Measurements from ENCODE around the gene DYRK1A.

The DYRK1A gene

GRCh38 chr21:37437376-37438080 is 71.0 kb downstream of the DYRK1A start (continued):
- TF ChIP-seq GLIS1 (tag by site-specific recombination; IDR thresholded peaks at IDR 0.05) (no peak), ZNF274 (IDR thresholded peaks at IDR 0.05; ENCODE audit: low read length) (no peak), ZNF274 (tag by site-specific recombination; IDR thresholded peaks at IDR 0.05; ENCODE audit: borderline replicate concordance) (no peak), SCRT2 (tag by site-specific recombination; IDR thresholded peaks at IDR 0.05) (peak; percentile 88), ZNF514 (tag by site-specific recombination; IDR thresholded peaks at IDR 0.05) (no peak), REPIN1 (tag by site-specific recombination; IDR thresholded peaks at IDR 0.05; ENCODE audit: low read depth) (no peak), PRDM6 (tag by site-specific recombination; IDR thresholded peaks at IDR 0.05) (peak; percentile 88), KLF7 (tag by site-specific recombination; IDR thresholded peaks at IDR 0.05; ENCODE audit: borderline replicate concordance) (no peak), OVOL3 (tag by site-specific recombination; IDR thresholded peaks at IDR 0.05) (no peak), ZNF404 (tag by site-specific recombination; IDR thresholded peaks at IDR 0.05) (no peak), ZNF488 (tag by site-specific recombination; IDR thresholded peaks at IDR 0.05) (no peak), ZNF211 (tag by site-specific recombination; IDR thresholded peaks at IDR 0.05; ENCODE audit: low read depth) (no peak), ZNF513 (tag by site-specific recombination; IDR thresholded peaks at IDR 0.05) (no peak), ZSCAN30 (tag by site-specific recombination; IDR thresholded peaks at IDR 0.05) (no peak), SP2 (tag by site-specific recombination; IDR thresholded peaks at IDR 0.05) (no peak), ZNF48 (tag by site-specific recombination; IDR thresholded peaks at IDR 0.05) (no peak), ZNF19 (tag by site-specific recombination; IDR thresholded peaks at IDR 0.05; ENCODE audit: low read depth) (no peak), BCL11A (tag by site-specific recombination; IDR thresholded peaks at IDR 0.05; ENCODE audit: low read depth) (no peak), OSR2 (tag by site-specific recombination; IDR thresholded peaks at IDR 0.05) (peak; percentile 49; the same call in 1 of the 2 replicates), ZNF621 (tag by site-specific recombination; IDR thresholded peaks at IDR 0.05) (no peak), ZBTB17 (tag by site-specific recombination; IDR thresholded peaks at IDR 0.05) (no peak), ZNF623 (tag by site-specific recombination; IDR thresholded peaks at IDR 0.05) (no peak)

GRCh38 chr21:37443683-37444082 is 77.1 kb downstream of the DYRK1A start:
- CTCF ChIA-PET, result interaction anchor here (1.5 kb wide), 1 partner anchor 19 kb away, joined by 4 read pairs; no protein-coding TSS in a partner anchor
- POLR2A ChIA-PET, result no interaction called here
- TF ChIP-seq ZNF692 (tag by site-specific recombination; IDR thresholded peaks at IDR 0.05), result peak; percentile 29; the same call in 1 of the 2 replicates
- no peak for TF ChIP-seq ZNF16 (tag by site-specific recombination; IDR thresholded peaks at IDR 0.05; ENCODE audit: low read depth)
- TF ChIP-seq ZEB2 (tag by site-specific recombination; IDR thresholded peaks at IDR 0.05), result 0 out of 2 replicates have a peak, but pooled peaks have one; percentile 23
- no peak for TF ChIP-seq ZNF792 (tag by site-specific recombination; IDR thresholded peaks at IDR 0.05)
- no peak for TF ChIP-seq ZFP3 (tag by site-specific recombination; IDR thresholded peaks at IDR 0.05; ENCODE audit: low read depth)
- peak; percentile 23; the same call in 1 of the 2 replicates for TF ChIP-seq ZNF366 (tag by site-specific recombination; conservative IDR thresholded peaks at IDR 0.05)
- no peak for TF ChIP-seq ZNF223 (tag by site-specific recombination; IDR thresholded peaks at IDR 0.05)
- peak; percentile 51; the same call in 1 of the 2 replicates for TF ChIP-seq ZNF629 (tag by site-specific recombination; IDR thresholded peaks at IDR 0.05)
- TF ChIP-seq ZNF791 (tag by site-specific recombination; IDR thresholded peaks at IDR 0.05), result no peak

More at GRCh38 chr21:37443683-37444082, 77.1 kb downstream of the DYRK1A start:
- no peak overlapping the region for H3K27ac ChIP-seq (ENCODE audit: extremely low read depth, low read depth, low read length)
- H3K4me1 ChIP-seq (ENCODE audit: control insufficient read depth, insufficient read depth, low read length), result peaks cover 17% of the 10 kb centered on the region; the same call in 1 of the 2 replicates
- no peak overlapping the region for H3K4me3 ChIP-seq (ENCODE audit: low read depth, low read length)
- no peaks in the 10 kb centered on the region; a peak in 1 of 3 replicates for H3K36me3 ChIP-seq (ENCODE audit: control insufficient read depth in 2 of 2, insufficient read depth in 1 of 2, low read length in 2 of 2)
- no peaks in the 10 kb centered on the region for H3K9me3 ChIP-seq (ENCODE audit: control insufficient read depth, insufficient read depth, low read depth, low read length)

Data from HEK293 (cell line).